Umbilical cord (tissue), 2 donors: ENCODE measurements around the gene ARHGAP31. TPM values are rescaled to one million over a fixed set of nuclear protein-coding genes. Genes with fewer than 3 reads are reported as not detected.

Experiments used
- DNase-seq: peaks from one replicate; pipeline ENCODE4 v3.0.0-alpha.2; 2015; ENCODE audit warnings: low spot score
- total RNA-seq: library from RNA; depleted of rRNA; stranded (reverse); fragments of >200 nt; gene quantifications from one replicate; pipeline ENCODE4 v1.2.3, GENCODE V29; 2014; ENCODE audit warnings: low replicate concordance; ENCODE audit not compliant: insufficient read depth

Gene ARHGAP31
- total RNA-seq, 1 donor from 2014 or later: 9.4 TPM

GRCh38 chr3:119388577-119388976, 94.4 kb downstream of the ARHGAP31 start:
- no peak for DNase-seq

- DNase-seq: no peak
Measured at GRCh38 chr3:119395923-119396358, 101.8 kb downstream of the ARHGAP31 start.

GRCh38 chr3:119396870-119397269, 102.7 kb downstream of the ARHGAP31 start:
- no peak for DNase-seq

DNA sequence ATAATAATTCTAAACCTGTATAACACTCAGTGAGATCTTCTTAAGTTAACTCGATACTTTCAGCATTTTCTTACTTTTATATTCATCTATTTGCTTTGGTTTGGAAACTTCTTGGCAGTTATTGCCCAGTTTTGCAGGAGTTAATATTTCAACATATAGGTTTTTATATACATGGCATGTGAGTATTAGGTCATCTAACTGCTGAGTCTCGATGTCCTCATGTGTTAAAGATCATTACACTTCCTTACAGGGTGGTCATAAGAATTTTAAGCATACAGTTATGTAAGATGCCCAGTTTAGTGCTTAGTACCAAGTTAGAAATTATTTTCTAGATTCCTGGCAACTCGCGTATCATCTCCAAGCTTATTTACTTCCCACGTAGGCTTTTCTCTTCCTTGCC, 106.3 kb downstream of the ARHGAP31 start:
- DNase-seq: no peak

GRCh38 chr3:119401069-119401468, 106.9 kb downstream of the ARHGAP31 start:
- no peak for DNase-seq

- no peak for DNase-seq
Measured at GRCh38 chr3:119401503-119402440, 107.6 kb downstream of the ARHGAP31 start.

- no peak for DNase-seq
Measured at GRCh38 chr3:119402791-119403190, 108.6 kb downstream of the ARHGAP31 start.

DNA sequence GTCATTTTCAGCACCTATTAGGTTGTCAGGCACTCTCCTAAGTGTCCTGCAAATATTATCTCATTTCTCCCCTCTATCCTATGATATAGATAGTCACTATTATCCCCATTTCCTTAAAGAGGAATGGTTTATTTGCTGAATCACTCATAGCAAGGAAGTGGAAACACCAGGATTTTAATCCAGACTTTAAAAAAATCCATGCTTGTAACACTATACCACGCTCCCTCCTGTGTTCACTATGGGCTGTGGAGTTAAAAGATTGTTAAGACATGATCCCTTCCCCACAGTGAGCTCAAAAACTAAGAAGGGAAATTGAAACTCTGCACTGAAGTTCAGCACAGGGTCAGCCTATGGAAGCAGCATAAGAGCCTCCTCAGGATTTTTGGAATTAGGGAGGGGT, 109.0 kb downstream of the ARHGAP31 start:
- DNase-seq: no peak

- DNase-seq: no peak
Measured at GRCh38 chr3:119405315-119405714, 111.1 kb downstream of the ARHGAP31 start.

DNA sequence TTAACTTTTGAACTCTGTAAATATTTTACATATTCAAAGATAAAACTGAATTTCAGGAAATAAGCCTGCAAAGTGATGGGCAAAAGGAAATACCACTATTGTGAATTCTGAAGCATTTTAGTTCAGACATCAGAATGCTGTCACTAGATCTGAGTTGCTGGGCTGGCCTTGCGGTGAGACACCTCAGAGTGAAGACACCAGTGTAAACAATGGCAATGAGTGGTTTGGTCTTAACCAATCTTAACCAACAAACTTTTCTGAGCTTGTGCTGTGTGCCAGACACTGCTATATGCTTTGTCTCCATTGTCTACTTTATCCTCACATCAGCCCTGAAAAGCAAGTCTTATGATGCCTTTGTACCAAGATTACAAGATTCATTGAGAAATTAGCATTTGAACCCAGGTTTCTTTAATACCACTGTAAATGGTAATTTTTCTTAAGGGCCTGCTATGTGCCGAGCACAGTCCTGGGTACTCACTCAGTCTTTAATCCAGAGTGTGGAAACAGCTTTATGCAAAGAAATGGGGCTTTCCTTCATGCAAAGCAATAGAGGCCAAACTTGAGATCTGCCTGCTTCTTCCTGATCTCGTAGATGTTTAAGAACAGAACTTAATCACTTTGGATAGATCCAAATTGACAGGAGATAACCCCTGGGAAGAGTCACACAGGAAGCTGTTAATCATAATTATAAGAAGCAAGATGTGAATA, 114.2 kb downstream of the ARHGAP31 start:
- DNase-seq: no peak

- DNase-seq: no peak
Measured at GRCh38 chr3:119409844-119410243, 115.7 kb downstream of the ARHGAP31 start.

DNA sequence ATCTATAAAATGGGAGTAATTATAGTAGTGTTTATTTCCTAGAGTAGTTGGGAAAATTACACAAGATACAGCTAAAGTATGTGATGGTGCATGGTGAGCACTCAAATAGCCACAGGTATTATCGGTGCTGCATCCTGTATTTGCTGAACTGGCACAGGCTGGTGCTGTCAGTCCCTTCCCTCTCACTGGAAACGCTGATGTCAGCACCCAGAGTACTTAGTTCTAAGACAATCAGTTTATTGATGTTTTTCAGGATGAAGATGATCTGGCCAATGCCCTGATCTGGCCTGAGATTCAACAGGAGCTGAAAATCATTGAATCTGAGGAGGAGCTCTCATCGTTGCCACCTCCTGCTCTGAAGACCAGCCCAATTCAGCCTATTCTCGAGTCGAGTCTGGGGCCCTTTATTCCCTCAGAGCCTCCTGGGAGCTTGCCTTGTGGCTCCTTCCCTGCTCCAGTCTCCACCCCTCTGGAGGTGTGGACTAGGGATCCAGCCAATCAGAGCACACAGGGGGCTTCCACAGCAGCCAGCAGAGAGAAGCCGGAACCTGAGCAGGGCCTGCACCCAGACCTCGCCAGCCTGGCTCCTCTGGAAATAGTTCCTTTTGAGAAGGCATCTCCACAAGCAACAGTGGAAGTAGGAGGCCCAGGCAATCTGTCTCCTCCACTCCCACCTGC, 119.6 kb downstream of the ARHGAP31 start:
- DNase-seq: no peak

DNA sequence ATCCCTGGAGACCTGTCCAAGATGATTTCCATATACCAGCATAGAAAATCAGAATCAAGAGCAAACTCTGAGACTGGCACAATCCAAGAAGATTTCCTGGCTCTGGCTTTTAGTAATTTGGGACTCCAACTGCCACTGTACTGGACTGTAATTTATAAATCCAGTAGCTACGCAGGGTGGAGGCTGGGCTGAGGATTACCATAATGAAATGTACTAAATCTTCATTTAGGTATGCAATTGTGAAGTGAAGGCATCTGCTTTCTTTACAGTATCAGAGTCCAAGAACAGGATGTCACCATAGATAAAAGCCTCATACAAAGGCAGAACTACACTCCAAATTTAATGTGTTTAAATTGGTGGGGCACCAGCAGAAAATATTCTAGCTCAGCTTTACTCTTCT, 122.7 kb downstream of the ARHGAP31 start:
- DNase-seq: no peak

- peak; percentile 59 for DNase-seq
Measured at GRCh38 chr3:119417771-119418512, 123.8 kb downstream of the ARHGAP31 start.

GRCh38 chr3:119418641-119419040, 124.5 kb downstream of the ARHGAP31 start:
- no peak for DNase-seq

- DNase-seq: no peak
Measured at GRCh38 chr3:119420196-119420595, 126.0 kb downstream of the ARHGAP31 start.

- no peak for DNase-seq
Measured at GRCh38 chr3:119427669-119428068, 133.5 kb downstream of the ARHGAP31 start.

DNA sequence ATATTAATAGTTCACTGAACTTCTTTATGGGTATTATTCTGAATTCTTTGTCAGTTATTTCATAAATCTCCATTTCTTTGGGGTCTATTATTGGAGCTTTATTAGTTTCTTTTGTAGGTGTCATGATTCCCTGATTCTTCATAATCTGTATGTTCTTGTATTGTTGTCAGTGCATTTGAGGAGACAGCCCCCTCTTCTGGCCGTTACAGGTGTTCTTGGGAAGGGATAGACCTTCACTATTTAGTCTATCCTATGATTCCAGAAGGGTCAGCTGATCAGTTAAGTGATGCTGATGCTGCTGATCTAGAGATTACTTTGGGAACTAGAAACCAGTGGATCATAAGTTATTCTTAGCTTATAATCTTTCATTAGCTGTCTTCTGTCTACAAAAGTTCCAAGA, 134.4 kb downstream of the ARHGAP31 start:
- DNase-seq: no peak

DNA sequence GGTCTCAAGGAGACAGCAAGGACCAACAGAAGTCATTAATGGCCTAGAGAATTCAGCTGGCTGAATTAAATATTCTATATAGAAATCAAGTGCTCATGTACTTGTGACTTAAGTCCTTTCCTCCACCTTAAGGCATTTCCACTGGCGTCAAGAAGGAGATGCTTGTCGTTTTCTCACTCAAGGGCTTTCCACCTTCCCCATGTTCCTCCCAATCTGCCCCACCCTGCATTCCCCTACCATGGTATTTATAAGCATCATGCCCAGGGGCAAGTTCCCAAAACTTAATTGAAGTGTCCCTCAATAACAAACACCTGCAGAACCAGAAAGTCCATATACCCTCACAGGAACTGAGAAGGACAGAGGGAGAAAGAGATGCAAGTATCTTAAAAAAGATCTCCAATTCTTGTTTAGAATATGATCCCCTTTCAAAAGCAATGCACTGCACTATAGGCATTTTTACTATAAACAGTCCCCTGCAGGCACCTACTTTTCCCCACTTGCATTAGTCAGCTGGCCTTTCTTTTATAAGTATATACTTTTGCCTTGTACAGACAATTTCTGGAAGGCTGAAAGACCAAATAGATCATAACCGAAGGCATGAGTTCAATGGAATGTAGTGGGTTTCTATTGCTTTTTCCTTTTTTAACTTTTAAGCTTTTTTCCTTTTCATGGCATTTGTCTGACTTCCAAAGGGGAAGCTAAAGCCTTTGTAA, 139.6 kb downstream of the ARHGAP31 start:
- no peak for DNase-seq

GRCh38 chr3:119434703-119435102, 140.5 kb downstream of the ARHGAP31 start:
- no peak for DNase-seq

DNA sequence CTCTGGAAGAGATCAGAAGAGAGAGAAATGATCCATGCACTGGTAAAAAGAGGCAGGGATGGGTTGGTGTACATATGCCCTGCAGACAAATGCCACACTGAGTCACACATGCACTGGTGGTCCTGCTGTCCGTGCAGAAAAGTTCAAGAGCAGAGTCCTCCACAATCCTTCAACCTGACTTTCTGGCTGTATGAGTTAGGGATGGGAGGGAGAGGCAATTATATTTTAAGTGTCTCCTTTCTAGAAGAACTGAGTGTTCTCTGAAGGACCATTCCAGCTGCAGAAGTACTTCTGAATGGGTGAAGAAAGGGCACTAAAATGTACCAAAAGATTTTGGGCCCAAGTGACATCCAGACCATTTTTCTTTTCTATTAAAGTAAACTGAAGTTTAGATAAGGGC, 142.8 kb downstream of the ARHGAP31 start:
- DNase-seq: no peak
